ENCODE data around the gene AFAP1L2. TPM values are rescaled to one million over a fixed set of nuclear protein-coding genes. Genes with fewer than 3 reads are reported as not detected.

Gene AFAP1L2
- total RNA-seq, 2 experiments from 2014 or later, result 2.3 to 8.6 TPM

GRCh38 chr10:114448897-114449296 lies 44.6 kb upstream of the AFAP1L2 start:
- Histone ChIP-seq H2AFZ (ENCODE audit: low read length) (no peak overlapping the region), H3K4me3 (ENCODE audit: low read depth, low read length, poor library complexity, severe bottlenecking) (no peak overlapping the region), H3K36me3 (ENCODE audit: insufficient read depth, low read length) (peaks cover 95% of the 10 kb centered on the region), H3K27ac (ENCODE audit: low read depth, low read length, poor library complexity, severe bottlenecking) (no peak overlapping the region), H3K4me2 (ENCODE audit: low read length) (no peak overlapping the region), H3K79me2 (ENCODE audit: insufficient read depth, low read depth, low read length) (no peaks in the 10 kb centered on the region), H4K20me1 (ENCODE audit: insufficient read depth, low read length) (no peaks in the 10 kb centered on the region), H3K4me1 (ENCODE audit: insufficient read depth, low read length, poor library complexity, severe bottlenecking) (no peaks in the 10 kb centered on the region), H3K9me3 (ENCODE audit: low read length) (no peaks in the 10 kb centered on the region), H3K9me2 (ENCODE audit: insufficient read depth, low read length) (no peaks in the 10 kb centered on the region)
- BruUV-seq (replicated peaks), result no TSS peak
- intact Hi-C loops (cut with micrococcal nuclease; ENCODE audit: unreplicated experiment), result no loop called here
- CTCF ChIA-PET (ENCODE audit: unreplicated experiment), result no interaction called here
- no peak for TF ChIP-seq EZH2phosphoT487 (IDR thresholded peaks at IDR 0.05; ENCODE audit: borderline replicate concordance, low read depth, low read length)
- no peak for TF ChIP-seq CTCF (conservative IDR thresholded peaks at IDR 0.05; ENCODE audit: low read length)
- POLR2A ChIA-PET, result interaction anchor here (1.3 kb wide), 1 partner anchor 14 kb away, joined by 3 read pairs; no protein-coding TSS in a partner anchor
- DNase-seq (ENCODE audit: low spot score), result no peak

- no peaks in the 10 kb centered on the region for H4K20me1 ChIP-seq (ENCODE audit: insufficient read depth, low read length)
- intact Hi-C loops (cut with micrococcal nuclease; ENCODE audit: unreplicated experiment), result no loop called here
- H3K36me3 ChIP-seq (ENCODE audit: insufficient read depth, low read length), result peaks cover 93% of the 10 kb centered on the region
- no peaks in the 10 kb centered on the region for H3K4me1 ChIP-seq (ENCODE audit: insufficient read depth, low read length, poor library complexity, severe bottlenecking)
- H3K27ac ChIP-seq (ENCODE audit: low read depth, low read length, poor library complexity, severe bottlenecking), result no peak overlapping the region
- no peak overlapping the region for H3K4me3 ChIP-seq (ENCODE audit: low read depth, low read length, poor library complexity, severe bottlenecking)
- no TSS peak for BruUV-seq (replicated peaks)
- POLR2A ChIA-PET, result no interaction called here
- no peaks in the 10 kb centered on the region for H3K9me2 ChIP-seq (ENCODE audit: insufficient read depth, low read length)
- TF ChIP-seq EZH2phosphoT487 (IDR thresholded peaks at IDR 0.05; ENCODE audit: borderline replicate concordance, low read depth, low read length) (no peak), CTCF (conservative IDR thresholded peaks at IDR 0.05; ENCODE audit: low read length) (no peak)
- no peak overlapping the region for H3K4me2 ChIP-seq (ENCODE audit: low read length)
- no peak overlapping the region for H2AFZ ChIP-seq (ENCODE audit: low read length)
- no peak for DNase-seq (ENCODE audit: low spot score)
- no peaks in the 10 kb centered on the region for H3K9me3 ChIP-seq (ENCODE audit: low read length)
- H3K79me2 ChIP-seq (ENCODE audit: insufficient read depth, low read depth, low read length), result no peaks in the 10 kb centered on the region
- CTCF ChIA-PET (ENCODE audit: unreplicated experiment), result no interaction called here
Observed at GRCh38 chr10:114445332-114445731, 41.0 kb upstream of the AFAP1L2 start.

DNA sequence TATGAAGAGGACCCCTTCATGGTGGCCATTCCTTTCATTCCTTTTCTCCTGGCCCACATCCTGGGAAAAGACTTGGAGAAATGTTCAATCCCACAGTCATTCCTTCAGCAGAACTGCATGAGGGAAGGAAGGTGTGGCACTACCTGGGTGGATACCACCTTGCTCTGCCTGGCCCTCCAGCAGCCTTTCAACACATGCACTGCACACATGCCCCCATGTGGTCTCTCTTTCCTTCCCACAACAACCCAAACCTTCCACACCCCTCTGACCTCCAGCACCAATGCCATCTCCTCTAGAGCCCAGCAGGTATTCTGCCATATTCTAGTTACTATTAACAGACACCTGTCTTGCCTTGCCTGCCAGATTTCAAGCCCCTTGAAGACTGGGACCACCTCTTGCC lies 40.5 kb upstream of the AFAP1L2 start:
- no peak overlapping the region for H2AFZ ChIP-seq (ENCODE audit: low read length)
- H3K79me2 ChIP-seq (ENCODE audit: insufficient read depth, low read depth, low read length), result no peaks in the 10 kb centered on the region
- POLR2A ChIA-PET, result no interaction called here
- TF ChIP-seq CTCF (conservative IDR thresholded peaks at IDR 0.05; ENCODE audit: low read length) (no peak), EZH2phosphoT487 (IDR thresholded peaks at IDR 0.05; ENCODE audit: borderline replicate concordance, low read depth, low read length) (no peak)
- H3K4me3 ChIP-seq (ENCODE audit: low read depth, low read length, poor library complexity, severe bottlenecking), result no peak overlapping the region
- intact Hi-C loops (cut with micrococcal nuclease; ENCODE audit: unreplicated experiment), result no loop called here
- BruUV-seq (replicated peaks), result no TSS peak
- peaks cover 93% of the 10 kb centered on the region for H3K36me3 ChIP-seq (ENCODE audit: insufficient read depth, low read length)
- H3K4me1 ChIP-seq (ENCODE audit: insufficient read depth, low read length, poor library complexity, severe bottlenecking), result no peaks in the 10 kb centered on the region
- H3K9me3 ChIP-seq (ENCODE audit: low read length), result no peaks in the 10 kb centered on the region
- DNase-seq (ENCODE audit: low spot score), result no peak
- no peaks in the 10 kb centered on the region for H4K20me1 ChIP-seq (ENCODE audit: insufficient read depth, low read length)
- CTCF ChIA-PET (ENCODE audit: unreplicated experiment), result no interaction called here
- H3K4me2 ChIP-seq (ENCODE audit: low read length), result no peak overlapping the region
- no peak overlapping the region for H3K27ac ChIP-seq (ENCODE audit: low read depth, low read length, poor library complexity, severe bottlenecking)
- no peaks in the 10 kb centered on the region for H3K9me2 ChIP-seq (ENCODE audit: insufficient read depth, low read length)
